ENCODE results near the gene SNX20.

- no peak for TF ChIP-seq CTCF (IDR thresholded peaks at IDR 0.05)
- no peak for TF ChIP-seq POLR2A (IDR thresholded peaks at IDR 0.05)
Observed at GRCh38 chr16:50685462-50686063, 4.5 kb upstream of the SNX20 start.
